Adrenal gland (tissue), 5 donors: Measurements from ENCODE around the gene SYNGR2.

ENCODE experiments used
- CTCF ChIP-seq, 6 experiments: fragments of 450-650 bp in 4 of 6; fragments of 200-600 bp in 2 of 6; sonication (generic) in 1 of 6; IDR thresholded peaks; 1 replicate in 5 of 6; 2 replicates in 1 of 6; pipeline versions ENCODE4 v1.5.1 to v1.8.0; 2016 to 2021; ENCODE audit warnings: antibody characterized with exemption in 6 of 6, mild to moderate bottlenecking in 2 of 6, moderate library complexity in 1 of 6
- POLR2A ChIP-seq, 2 donors: fragments of 450-650 bp; IDR thresholded peaks; one replicate each; pipeline ENCODE4 v1.6.1; 2017; ENCODE audit warnings: antibody characterized with exemption in 2 of 2, mild to moderate bottlenecking in 2 of 2, moderate library complexity in 1 of 2
- donor health status: DM: no; HTN: no; CAD: no.

GRCh38 chr17:78133179-78133951 is 35.0 kb upstream of the SYNGR2 start:
- no peak for TF ChIP-seq CTCF (IDR thresholded peaks at IDR 0.05)
- no peak for TF ChIP-seq POLR2A (IDR thresholded peaks at IDR 0.05)
